Ishikawa (cell line): Measurements from ENCODE around the gene UPF2.

Experiments
- CEBPB ChIP-seq: IDR thresholded peaks from 2 replicates; pipeline ENCODE4 v1.6.1; 2012
- CREB1 ChIP-seq: IDR thresholded peaks from 2 replicates; pipeline ENCODE4 v1.6.1; 2012; ENCODE audit warnings: low read depth
- EGR1 ChIP-seq: IDR thresholded peaks from 2 replicates; pipeline ENCODE4 v1.6.1; 2012
- EP300 ChIP-seq: IDR thresholded peaks from 2 replicates; pipeline ENCODE4 v1.6.1; 2012; ENCODE audit warnings: borderline replicate concordance
- FOXM1 ChIP-seq: IDR thresholded peaks from 2 replicates; pipeline ENCODE4 v1.6.1; 2012; ENCODE audit warnings: low read depth, borderline replicate concordance
- MAX ChIP-seq: IDR thresholded peaks from 2 replicates; pipeline ENCODE4 v1.6.1; 2012
- NFIC ChIP-seq: IDR thresholded peaks from 2 replicates; pipeline ENCODE4 v1.6.1; 2012
- RAD21 ChIP-seq: IDR thresholded peaks from 2 replicates; pipeline ENCODE4 v1.6.1; 2012; ENCODE audit warnings: low read depth
- REST ChIP-seq: IDR thresholded peaks from 2 replicates; pipeline ENCODE4 v1.6.1; 2012; ENCODE audit warnings: low read depth, mild to moderate bottlenecking
- TAF1 ChIP-seq: IDR thresholded peaks from 2 replicates; pipeline ENCODE4 v1.6.1; 2012; ENCODE audit warnings: low read depth, mild to moderate bottlenecking
- TCF12 ChIP-seq: IDR thresholded peaks from 2 replicates; pipeline ENCODE4 v1.6.1; 2012; ENCODE audit warnings: low read depth
- TEAD4 ChIP-seq: IDR thresholded peaks from 2 replicates; pipeline ENCODE4 v1.6.1; 2012
- USF1 ChIP-seq: IDR thresholded peaks from 2 replicates; pipeline ENCODE4 v1.6.1; 2012
- YY1 ChIP-seq: IDR thresholded peaks from 2 replicates; pipeline ENCODE4 v1.6.1; 2012; ENCODE audit warnings: low read depth
- ZBTB7A ChIP-seq: IDR thresholded peaks from 2 replicates; pipeline ENCODE4 v1.6.1; 2012; ENCODE audit warnings: low read depth

UPF2 gene

GRCh38 chr10:11896549-11897200 is 145.9 kb downstream of the UPF2 start:
- TF ChIP-seq TAF1 (no peak), EGR1 (no peak), CEBPB (no peak), FOXM1 (no peak), RAD21 (no peak), MAX (no peak), ZBTB7A (no peak), EP300 (no peak), NFIC (no peak), CREB1 (no peak), USF1 (no peak), REST (no peak)

GRCh38 chr10:11895598-11895997 is 147.0 kb downstream of the UPF2 start:
- TF ChIP-seq CEBPB, result no peak
- TF ChIP-seq EP300, result no peak
- no peak for TF ChIP-seq EGR1
- no peak for TF ChIP-seq TAF1
- no peak for TF ChIP-seq RAD21
- no peak for TF ChIP-seq FOXM1
- no peak for TF ChIP-seq TEAD4
- TF ChIP-seq USF1, result no peak
- no peak for TF ChIP-seq MAX
- no peak for TF ChIP-seq ZBTB7A
- TF ChIP-seq REST, result no peak
- TF ChIP-seq NFIC, result no peak
- no peak for TF ChIP-seq YY1
- TF ChIP-seq TCF12, result no peak
- TF ChIP-seq CREB1, result no peak

- TF ChIP-seq ZBTB7A, result no peak
- TF ChIP-seq EGR1, result no peak
Observed at GRCh38 chr10:11895108-11895466, 147.5 kb downstream of the UPF2 start.

GRCh38 chr10:11894381-11895107 is 148.1 kb downstream of the UPF2 start:
- TF ChIP-seq REST (no peak), ZBTB7A (no peak), EP300 (no peak)

- TF ChIP-seq TEAD4, result no peak
- TF ChIP-seq USF1, result no peak
- TF ChIP-seq FOXM1, result no peak
- no peak for TF ChIP-seq NFIC
- TF ChIP-seq EP300, result no peak
- TF ChIP-seq REST, result no peak
- TF ChIP-seq CEBPB, result no peak
- TF ChIP-seq YY1, result no peak
- no peak for TF ChIP-seq RAD21
- TF ChIP-seq MAX, result no peak
- no peak for TF ChIP-seq EGR1
- no peak for TF ChIP-seq TAF1
- TF ChIP-seq TCF12, result no peak
- no peak for TF ChIP-seq ZBTB7A
- TF ChIP-seq CREB1, result no peak
Observed at GRCh38 chr10:11893749-11894278, 148.8 kb downstream of the UPF2 start.
